HG03139 (cell line): ENCODE measurements around the gene SBF1.

Source experiments
- ATAC-seq: cut with Tn5 transposase; IDR thresholded peaks from one replicate; pipeline ENCODE4 v1.9.1; 2021; ENCODE audit not compliant: unreplicated experiment

The SBF1 gene

DNA sequence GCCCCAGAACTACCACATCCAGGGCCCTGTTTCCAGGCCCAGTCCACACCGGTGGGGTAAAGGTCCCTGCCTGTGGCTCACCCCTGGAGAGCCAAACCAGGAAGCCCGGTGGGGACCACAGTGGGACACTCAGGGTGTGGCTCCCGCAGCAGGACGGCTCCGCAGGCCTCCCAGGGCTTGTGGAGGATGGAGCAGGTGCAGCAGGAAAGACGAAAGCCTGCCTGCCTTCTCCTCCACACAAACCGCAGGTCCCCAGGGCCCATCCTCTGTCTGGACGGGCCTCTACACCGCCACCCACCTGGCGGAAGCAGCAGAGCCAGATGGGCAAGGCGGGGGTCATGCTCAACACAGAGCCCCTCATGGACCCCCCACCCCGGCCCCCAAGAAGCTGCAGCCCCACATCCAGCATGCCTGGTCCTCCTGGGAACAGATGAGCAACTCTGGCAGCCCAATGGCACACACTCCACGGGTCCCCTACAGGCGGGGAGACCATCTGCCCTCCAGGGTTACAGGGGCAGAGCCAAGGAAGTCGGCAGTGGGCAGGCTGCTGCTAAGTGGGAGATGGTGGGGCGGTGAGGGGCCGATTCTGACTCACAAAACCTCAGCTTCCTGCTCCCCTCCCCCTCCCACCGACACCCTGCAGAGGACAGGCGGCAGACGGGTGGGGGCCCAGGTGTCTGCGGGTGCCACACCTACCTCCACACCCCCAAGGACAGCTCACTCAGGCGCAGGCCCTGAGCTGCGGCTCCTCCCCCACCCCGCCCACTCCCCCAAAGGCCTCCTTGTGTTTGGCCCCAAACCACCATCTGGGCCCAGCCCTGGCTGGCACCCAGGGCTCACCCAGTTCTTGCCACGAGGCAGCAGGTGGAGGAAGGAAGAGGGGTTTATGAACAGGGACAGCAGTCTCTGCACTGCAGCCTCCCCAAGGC, 5.2 kb downstream of the SBF1 start:
- ATAC-seq = peak; percentile 48

GRCh38 chr22:50468626-50469025, 6.2 kb downstream of the SBF1 start:
- no peak for ATAC-seq

GRCh38 chr22:50467773-50468440, 6.9 kb downstream of the SBF1 start:
- no peak for ATAC-seq

GRCh38 chr22:50467341-50467740, 7.5 kb downstream of the SBF1 start:
- ATAC-seq = no peak

DNA sequence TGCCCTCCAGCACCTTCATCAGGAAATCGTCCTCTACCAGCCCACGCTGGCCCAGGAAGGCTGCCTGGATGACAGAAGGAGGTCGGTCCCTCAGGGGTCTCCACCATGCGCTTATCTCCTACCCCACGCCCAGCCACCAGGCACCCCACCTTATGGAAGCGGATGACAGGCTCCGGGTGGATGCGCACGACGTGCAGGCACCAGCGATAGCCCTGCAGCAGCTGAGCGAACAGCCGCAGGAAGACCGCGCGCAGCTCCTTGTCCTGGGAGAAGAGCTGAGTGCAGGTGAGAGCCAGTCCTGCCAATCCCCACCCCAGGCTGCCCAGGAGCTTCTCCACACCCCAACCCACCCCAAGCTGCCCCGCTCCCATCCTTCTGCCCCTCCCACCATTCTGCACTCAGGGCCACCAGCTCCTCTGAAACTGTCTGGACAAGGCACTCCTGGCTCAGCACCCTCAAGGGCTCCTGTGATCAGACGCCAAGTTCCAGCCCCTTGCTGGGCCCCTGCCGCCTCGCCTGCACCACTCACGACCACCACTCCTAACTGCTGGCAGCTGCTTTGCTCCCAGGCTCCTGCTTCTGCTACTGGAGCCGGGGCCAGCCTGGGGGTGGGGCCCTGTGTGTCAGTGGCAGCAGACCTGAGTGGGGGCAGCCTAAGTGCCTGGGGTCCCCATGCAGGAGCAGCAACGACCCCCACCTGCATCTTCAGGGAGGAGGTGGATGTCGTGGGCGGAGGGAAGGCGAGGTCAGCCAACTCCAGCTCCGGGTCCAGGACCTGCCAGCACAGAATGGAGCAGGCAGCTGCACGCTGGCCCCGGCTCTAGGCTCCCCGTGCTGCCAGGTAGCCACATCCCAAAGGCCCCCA, 9.5 kb downstream of the SBF1 start:
- no peak for ATAC-seq

- ATAC-seq = no peak
These were observed 10.4 kb downstream of the SBF1 start for GRCh38 chr22:50464451-50464850.

- no peak for ATAC-seq
These were observed 11.5 kb downstream of the SBF1 start for GRCh38 chr22:50463188-50463900.

GRCh38 chr22:50461979-50462540, 12.8 kb downstream of the SBF1 start:
- ATAC-seq = no peak

DNA sequence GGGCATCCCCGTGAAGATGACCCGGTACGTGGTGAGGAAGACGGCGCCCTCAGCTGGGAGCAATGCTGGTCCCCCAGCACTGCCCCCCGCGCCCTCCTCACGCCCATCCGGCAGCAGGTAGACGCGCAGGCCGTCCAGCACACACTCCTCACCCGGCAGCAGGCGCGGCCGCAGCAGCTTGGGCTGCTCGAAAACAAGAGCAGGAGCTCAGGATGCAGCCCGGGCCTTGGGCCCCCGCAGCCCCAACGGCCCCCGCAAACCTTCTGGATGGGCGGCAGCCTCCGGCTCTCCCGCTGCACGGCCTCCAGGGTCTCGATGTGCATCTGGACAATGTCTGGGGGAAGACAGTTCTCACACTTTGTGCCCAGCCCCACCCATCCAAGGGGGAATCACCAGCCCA, 13.3 kb downstream of the SBF1 start:
- no peak for ATAC-seq

GRCh38 chr22:50460938-50461337, 13.9 kb downstream of the SBF1 start:
- ATAC-seq = no peak

GRCh38 chr22:50459496-50460140, 15.2 kb downstream of the SBF1 start:
- no peak for ATAC-seq

DNA sequence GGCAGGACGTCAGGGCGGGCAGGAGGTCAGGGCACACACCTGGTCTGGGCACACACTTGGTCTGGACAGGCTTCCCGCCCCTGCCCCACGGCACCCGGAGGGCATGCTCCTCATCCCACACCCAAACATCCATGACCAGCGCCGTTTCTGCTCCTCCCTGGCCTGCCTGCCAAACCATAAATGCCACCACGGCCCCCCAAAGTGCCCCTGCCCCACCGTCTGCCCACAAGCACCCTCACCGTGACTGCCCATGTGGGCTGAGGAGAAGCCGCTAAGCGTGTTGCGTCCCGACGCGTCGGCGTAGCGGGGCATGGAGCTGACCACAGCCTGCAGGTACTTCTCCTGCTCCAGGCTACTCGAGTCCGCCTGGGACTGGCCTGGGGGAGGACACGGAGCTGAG, 15.8 kb downstream of the SBF1 start:
- no peak for ATAC-seq

DNA sequence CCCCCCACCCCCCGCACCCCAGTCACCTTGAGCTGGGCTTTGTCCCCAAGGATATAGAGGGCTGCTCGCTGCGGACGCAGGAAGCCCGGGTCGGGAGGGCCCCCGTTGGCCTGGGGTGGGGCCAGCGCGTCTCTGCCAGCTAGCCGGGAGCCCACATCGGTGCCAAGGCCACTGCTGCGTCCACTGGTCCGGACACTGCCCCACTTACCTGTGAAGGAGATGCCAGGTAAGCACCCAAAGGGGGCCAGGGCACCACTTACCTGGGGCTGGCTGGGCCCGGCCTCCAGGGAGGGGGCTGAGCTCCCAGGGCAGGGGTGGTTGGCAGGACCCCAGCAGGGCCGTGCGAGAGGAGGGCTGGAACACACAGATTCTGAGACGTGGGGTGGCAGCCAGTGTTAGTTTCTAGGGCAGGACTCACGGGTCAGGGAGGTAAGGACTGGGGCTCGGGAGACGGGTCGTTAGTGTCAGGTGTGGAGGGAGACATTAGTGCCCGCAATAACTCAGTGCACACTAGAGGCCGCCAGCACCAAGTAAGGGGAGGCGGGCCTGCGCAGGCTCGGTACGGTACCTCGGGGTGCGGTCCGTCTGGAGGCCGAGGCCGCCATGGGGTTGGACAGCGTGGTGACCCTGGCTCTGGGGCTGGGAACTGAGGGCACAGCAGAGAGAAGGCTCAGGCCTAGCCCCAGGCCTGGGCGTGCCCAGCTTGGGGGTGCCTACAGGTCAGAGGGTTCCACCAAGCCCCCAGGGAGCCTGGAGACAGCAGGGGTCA, 18.2 kb downstream of the SBF1 start:
- ATAC-seq = no peak

- no peak for ATAC-seq
These were observed 18.8 kb downstream of the SBF1 start for GRCh38 chr22:50456026-50456425.

GRCh38 chr22:50455201-50455600, 19.6 kb downstream of the SBF1 start:
- ATAC-seq = no peak

GRCh38 chr22:50454556-50455075, 20.2 kb downstream of the SBF1 start:
- ATAC-seq = no peak

- no peak for ATAC-seq
These were observed 22.2 kb downstream of the SBF1 start for GRCh38 chr22:50452649-50453048.

GRCh38 chr22:50447576-50448551, 27.0 kb downstream of the SBF1 start:
- ATAC-seq = no peak
